Measurements from ENCODE around the gene ZSCAN21.

The ZSCAN21 gene

DNA sequence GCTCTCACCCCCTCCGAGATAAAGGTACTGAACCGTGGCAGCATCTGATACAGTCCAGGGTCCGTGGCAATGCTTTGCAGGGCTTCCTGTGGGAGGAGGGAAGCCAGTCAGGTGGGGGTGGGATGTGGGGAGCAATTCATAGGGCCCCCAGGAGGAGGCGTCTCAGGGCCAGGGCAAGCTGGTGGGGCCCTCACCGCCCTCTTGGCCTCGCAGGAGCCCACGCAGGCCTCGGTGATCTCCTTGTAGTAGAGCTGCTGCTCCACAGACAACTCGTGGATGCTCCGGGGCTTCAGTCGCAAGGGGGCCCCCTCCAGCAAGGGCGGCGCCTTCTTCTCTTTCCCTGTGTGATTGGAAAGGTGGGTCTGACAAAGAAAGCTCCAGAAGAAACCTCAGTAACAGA is 62.3 kb downstream of the ZSCAN21 start:
- TF ChIP-seq, protein P1, sequence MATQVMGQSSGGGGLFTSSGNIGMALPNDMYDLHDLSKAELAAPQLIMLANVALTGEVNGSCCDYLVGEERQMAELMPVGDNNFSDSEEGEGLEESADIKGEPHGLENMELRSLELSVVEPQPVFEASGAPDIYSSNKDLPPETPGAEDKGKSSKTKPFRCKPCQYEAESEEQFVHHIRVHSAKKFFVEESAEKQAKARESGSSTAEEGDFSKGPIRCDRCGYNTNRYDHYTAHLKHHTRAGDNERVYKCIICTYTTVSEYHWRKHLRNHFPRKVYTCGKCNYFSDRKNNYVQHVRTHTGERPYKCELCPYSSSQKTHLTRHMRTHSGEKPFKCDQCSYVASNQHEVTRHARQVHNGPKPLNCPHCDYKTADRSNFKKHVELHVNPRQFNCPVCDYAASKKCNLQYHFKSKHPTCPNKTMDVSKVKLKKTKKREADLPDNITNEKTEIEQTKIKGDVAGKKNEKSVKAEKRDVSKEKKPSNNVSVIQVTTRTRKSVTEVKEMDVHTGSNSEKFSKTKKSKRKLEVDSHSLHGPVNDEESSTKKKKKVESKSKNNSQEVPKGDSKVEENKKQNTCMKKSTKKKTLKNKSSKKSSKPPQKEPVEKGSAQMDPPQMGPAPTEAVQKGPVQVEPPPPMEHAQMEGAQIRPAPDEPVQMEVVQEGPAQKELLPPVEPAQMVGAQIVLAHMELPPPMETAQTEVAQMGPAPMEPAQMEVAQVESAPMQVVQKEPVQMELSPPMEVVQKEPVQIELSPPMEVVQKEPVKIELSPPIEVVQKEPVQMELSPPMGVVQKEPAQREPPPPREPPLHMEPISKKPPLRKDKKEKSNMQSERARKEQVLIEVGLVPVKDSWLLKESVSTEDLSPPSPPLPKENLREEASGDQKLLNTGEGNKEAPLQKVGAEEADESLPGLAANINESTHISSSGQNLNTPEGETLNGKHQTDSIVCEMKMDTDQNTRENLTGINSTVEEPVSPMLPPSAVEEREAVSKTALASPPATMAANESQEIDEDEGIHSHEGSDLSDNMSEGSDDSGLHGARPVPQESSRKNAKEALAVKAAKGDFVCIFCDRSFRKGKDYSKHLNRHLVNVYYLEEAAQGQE (IDR thresholded peaks at IDR 0.05; ENCODE audit: insufficient read depth in 1 of 2, low read depth in 2 of 2, low read length in 2 of 2): no peak
- no peak for TF ChIP-seq POLR2AphosphoS5 (IDR thresholded peaks at IDR 0.05; ENCODE audit: low read depth, low read length)
- no peak for TF ChIP-seq TAF1 (IDR thresholded peaks at IDR 0.05; ENCODE audit: borderline replicate concordance, insufficient read depth, low read length)
- TF ChIP-seq FOXP2 (optimal IDR thresholded peaks at IDR 0.05; ENCODE audit: borderline replicate concordance, extremely low read depth, extremely low read length, insufficient read depth): no peak
- TF ChIP-seq SIN3A (IDR thresholded peaks at IDR 0.05; ENCODE audit: borderline replicate concordance, insufficient read depth, low read length): no peak

Measured in PFSK-1 (cell line).